ENCODE results near the gene RAPGEF1. TPM values are rescaled to one million over a fixed set of nuclear protein-coding genes. Genes with fewer than 3 reads are reported as not detected.

Gene RAPGEF1
- total and polyA plus RNA-seq, 2 experiments from 2014 or later, result 9.9 to 82.8 TPM

- Histone ChIP-seq H3K4me1 (ENCODE audit: insufficient read depth) (no peaks in the 10 kb centered on the region), H2AFZ (no peak overlapping the region), H3K27ac (ENCODE audit: low read depth) (no peak overlapping the region), H3K27me3 (ENCODE audit: insufficient read depth) (no peaks in the 10 kb centered on the region), H3K36me3 (ENCODE audit: insufficient read depth) (no peaks in the 10 kb centered on the region), H4K20me1 (replicated peaks; ENCODE audit: insufficient read depth) (no peaks in the 10 kb centered on the region), H3K4me2 (no peak overlapping the region), H3K9me2 (ENCODE audit: insufficient read depth) (no peaks in the 10 kb centered on the region), H3F3A (replicated peaks; ENCODE audit: low read depth) (no peaks in the 10 kb centered on the region), H3K79me2 (replicated peaks; ENCODE audit: insufficient read depth) (no peaks in the 10 kb centered on the region), H3K4me3 (no peak overlapping the region)
- peaks cover 25% of the 10 kb centered on the region for H3K36me3 Mint-ChIP-seq (ENCODE audit: low read depth)
- no peaks in the 10 kb centered on the region for H3K4me1 Mint-ChIP-seq
- peaks cover 45% of the 10 kb centered on the region for H3K9me3 Mint-ChIP-seq
- no peak overlapping the region for H3K4me3 Mint-ChIP-seq
- ATAC-seq (no peak), DNase-seq (ENCODE audit: low spot score) (no peak)
- H3K27me3 Mint-ChIP-seq (ENCODE audit: insufficient read depth, low read depth, poor library complexity), result peaks cover 10% of the 10 kb centered on the region
- TF ChIP-seq EZH2 (IDR thresholded peaks at IDR 0.05; ENCODE audit: low read depth, unreplicated experiment) (no peak), ZNF462 (CRISPR knock-in tag; IDR thresholded peaks at IDR 0.05) (no peak), REST (IDR thresholded peaks at IDR 0.05; ENCODE audit: unreplicated experiment) (no peak), ZNF331 (CRISPR knock-in tag; IDR thresholded peaks at IDR 0.05; ENCODE audit: low read depth) (no peak), STAT1 (IDR thresholded peaks at IDR 0.05; ENCODE audit: unreplicated experiment) (no peak), ZNF114 (CRISPR knock-in tag; IDR thresholded peaks at IDR 0.05) (no peak), NANOG (IDR thresholded peaks at IDR 0.05; ENCODE audit: borderline replicate concordance) (no peak), JUNB (IDR thresholded peaks at IDR 0.05; ENCODE audit: unreplicated experiment) (no peak), POLR2AphosphoS5 (IDR thresholded peaks at IDR 0.05; ENCODE audit: low read depth) (no peak), CREB1 (CRISPR knock-in tag; IDR thresholded peaks at IDR 0.05; ENCODE audit: low read depth) (no peak), ETS1 (IDR thresholded peaks at IDR 0.05) (no peak), CTCF (conservative IDR thresholded peaks at IDR 0.05; ENCODE audit: low read depth in 2 of 2) (no peak), EZH2phosphoT487 (IDR thresholded peaks at IDR 0.05; ENCODE audit: unreplicated experiment) (no peak)
- H3K27ac Mint-ChIP-seq, result no peak overlapping the region
Measured at GRCh38 chr9:131567910-131568309, 172.0 kb downstream of the RAPGEF1 start.
